ENCODE measurements around the gene HMGXB4. TPM values are rescaled to one million over a fixed set of nuclear protein-coding genes. Genes with fewer than 3 reads are reported as not detected.

The HMGXB4 gene
- total RNA-seq, 1 donor from 2014 or later = 17.5 TPM

Other genes starting within 250 kb of the HMGXB4 start
- not detected in 2 replicates for gene ISX, start 191.3 kb upstream of the HMGXB4 start, total RNA-seq
- gene TOM1, start 42.4 kb downstream of the HMGXB4 start, total RNA-seq = 16.6 and 19.4 TPM in 2 replicates
- 49.0 and 86.4 TPM in 2 replicates for gene HMOX1, start 123.6 kb downstream of the HMGXB4 start, total RNA-seq
- 99.3 and 178 TPM in 2 replicates for gene MCM5, start 142.6 kb downstream of the HMGXB4 start, total RNA-seq